ENCODE measurements around the gene ASPRV1.

Gene ASPRV1

GRCh38 chr2:69975853-69976462 is 14.5 kb upstream of the ASPRV1 start:
- Mint-ChIP-seq H3K4me1 (peaks cover 6% of the 10 kb centered on the region), H3K27ac (peak overlapping the region; percentile 14), H3K9me3 (no peaks in the 10 kb centered on the region), H3K36me3 (peaks cover 5% of the 10 kb centered on the region), H3K4me3 (no peak overlapping the region)
- DNase-seq (ENCODE audit: low spot score in 2 of 2) (no peak), ATAC-seq (no peak)

GRCh38 chr2:69975136-69975852 is 13.9 kb upstream of the ASPRV1 start:
- DNase-seq (ENCODE audit: low spot score in 2 of 2) (no peak), ATAC-seq (no peak)
- Mint-ChIP-seq H3K9me3 (no peaks in the 10 kb centered on the region), H3K36me3 (peaks cover 5% of the 10 kb centered on the region), H3K27ac (peak overlapping the region; percentile 14), H3K4me3 (no peak overlapping the region), H3K4me1 (peaks cover 6% of the 10 kb centered on the region)

- peaks cover 5% of the 10 kb centered on the region for H3K36me3 Mint-ChIP-seq
- H3K27ac Mint-ChIP-seq, result no peak overlapping the region
- H3K4me1 Mint-ChIP-seq, result peaks cover 6% of the 10 kb centered on the region
- H3K4me3 Mint-ChIP-seq, result no peak overlapping the region
- DNase-seq (ENCODE audit: low spot score in 2 of 2) (no peak), ATAC-seq (no peak)
- no peaks in the 10 kb centered on the region for H3K9me3 Mint-ChIP-seq
Observed at GRCh38 chr2:69973335-69973735, 11.9 kb upstream of the ASPRV1 start.

- H3K9me3 Mint-ChIP-seq, result no peaks in the 10 kb centered on the region
- peaks cover 6% of the 10 kb centered on the region for H3K4me1 Mint-ChIP-seq
- peak overlapping the region; percentile 54 for H3K27ac Mint-ChIP-seq
- H3K4me3 Mint-ChIP-seq, result no peak overlapping the region
- peaks cover 5% of the 10 kb centered on the region for H3K36me3 Mint-ChIP-seq
- DNase-seq (ENCODE audit: low spot score in 2 of 2) (no peak), ATAC-seq (no peak)
Observed at GRCh38 chr2:69972822-69973221, 11.4 kb upstream of the ASPRV1 start.

- peak overlapping the region; percentile 36 for H3K27ac Mint-ChIP-seq
- H3K4me3 Mint-ChIP-seq, result no peak overlapping the region
- peaks cover under 1% of the 10 kb centered on the region for H3K4me1 Mint-ChIP-seq
- no peaks in the 10 kb centered on the region for H3K9me3 Mint-ChIP-seq
- H3K36me3 Mint-ChIP-seq, result peaks cover 5% of the 10 kb centered on the region
- ATAC-seq, result no peak
- no peak for DNase-seq (ENCODE audit: low spot score in 2 of 2)
Observed at GRCh38 chr2:69969991-69970390, 8.6 kb upstream of the ASPRV1 start.

- Mint-ChIP-seq H3K27ac (no peak overlapping the region), H3K4me1 (peaks cover 7% of the 10 kb centered on the region), H3K9me3 (no peaks in the 10 kb centered on the region), H3K4me3 (no peak overlapping the region), H3K36me3 (peaks cover 5% of the 10 kb centered on the region)
- DNase-seq (ENCODE audit: low spot score in 2 of 2), result no peak
- ATAC-seq, result no peak
Observed at GRCh38 chr2:69969126-69969983, 7.9 kb upstream of the ASPRV1 start.

- no peak overlapping the region for H3K27ac Mint-ChIP-seq
- no peaks in the 10 kb centered on the region for H3K9me3 Mint-ChIP-seq
- DNase-seq (ENCODE audit: low spot score in 2 of 2) (no peak), ATAC-seq (no peak)
- peaks cover 7% of the 10 kb centered on the region for H3K4me1 Mint-ChIP-seq
- no peak overlapping the region for H3K4me3 Mint-ChIP-seq
- peaks cover 5% of the 10 kb centered on the region for H3K36me3 Mint-ChIP-seq
Observed at GRCh38 chr2:69968609-69969008, 7.2 kb upstream of the ASPRV1 start.

- peaks cover 7% of the 10 kb centered on the region for H3K4me1 Mint-ChIP-seq
- H3K36me3 Mint-ChIP-seq, result no peaks in the 10 kb centered on the region
- no peak for ATAC-seq
- H3K9me3 Mint-ChIP-seq, result no peaks in the 10 kb centered on the region
- H3K4me3 Mint-ChIP-seq, result no peak overlapping the region
- H3K27ac Mint-ChIP-seq, result no peak overlapping the region
- DNase-seq (ENCODE audit: low spot score in 2 of 2), result no peak
Observed at GRCh38 chr2:69966496-69966895, 5.1 kb upstream of the ASPRV1 start.

- Mint-ChIP-seq H3K36me3 (no peaks in the 10 kb centered on the region), H3K9me3 (no peaks in the 10 kb centered on the region), H3K4me3 (no peak overlapping the region), H3K27ac (no peak overlapping the region), H3K4me1 (peaks cover 7% of the 10 kb centered on the region)
- ATAC-seq (no peak), DNase-seq (ENCODE audit: low spot score in 2 of 2) (no peak)
Observed at GRCh38 chr2:69965756-69966445, 4.5 kb upstream of the ASPRV1 start.

- Mint-ChIP-seq H3K36me3 (no peaks in the 10 kb centered on the region), H3K27ac (peak overlapping the region; percentile 74), H3K4me1 (peaks cover 7% of the 10 kb centered on the region), H3K4me3 (no peak overlapping the region), H3K9me3 (no peaks in the 10 kb centered on the region)
- no peak for ATAC-seq
- DNase-seq (ENCODE audit: low spot score in 2 of 2), result no peak
Observed at GRCh38 chr2:69964353-69964841, 3.0 kb upstream of the ASPRV1 start.

- Mint-ChIP-seq H3K36me3 (no peaks in the 10 kb centered on the region), H3K4me3 (no peak overlapping the region), H3K27ac (no peak overlapping the region), H3K4me1 (peaks cover 8% of the 10 kb centered on the region), H3K9me3 (no peaks in the 10 kb centered on the region)
- DNase-seq (ENCODE audit: low spot score in 2 of 2) (no peak), ATAC-seq (no peak)
Observed at GRCh38 chr2:69962986-69963730, 1.7 kb upstream of the ASPRV1 start.

- Mint-ChIP-seq H3K4me3 (no peak overlapping the region), H3K36me3 (no peaks in the 10 kb centered on the region), H3K27ac (no peak overlapping the region), H3K4me1 (peaks cover 16% of the 10 kb centered on the region), H3K9me3 (no peaks in the 10 kb centered on the region)
- no peak for ATAC-seq
- DNase-seq (ENCODE audit: low spot score in 2 of 2), result no peak
Observed at GRCh38 chr2:69960821-69961220, 610 bp downstream of the ASPRV1 start.

GRCh38 chr2:69959425-69959824 is 2.0 kb downstream of the ASPRV1 start:
- no peak for DNase-seq (ENCODE audit: low spot score in 2 of 2)
- Mint-ChIP-seq H3K4me1 (peaks cover 13% of the 10 kb centered on the region), H3K9me3 (no peaks in the 10 kb centered on the region), H3K27ac (no peak overlapping the region), H3K36me3 (no peaks in the 10 kb centered on the region), H3K4me3 (no peak overlapping the region)
- no peak for ATAC-seq

GRCh38 chr2:69958480-69958879 is 3.0 kb downstream of the ASPRV1 start:
- Mint-ChIP-seq H3K4me3 (no peak overlapping the region), H3K4me1 (peaks cover 15% of the 10 kb centered on the region), H3K9me3 (no peaks in the 10 kb centered on the region), H3K27ac (no peak overlapping the region), H3K36me3 (no peaks in the 10 kb centered on the region)
- DNase-seq (ENCODE audit: low spot score in 2 of 2), result no peak
- ATAC-seq, result no peak
